NCI-H2196 treated with DMSO at 0.1 percent for 48 hours (cell line): Measurements from ENCODE around the gene HOTAIR.
A peak's percentile ranks its signal among the peaks of the same experiment; 100 is the strongest.

Experiments used
- DNase-seq: peaks from one replicate; lab custom pipeline; 2025; ENCODE audit not compliant: unreplicated experiment; lab: John Stamatoyannopoulos, UW

HOTAIR gene

DNA sequence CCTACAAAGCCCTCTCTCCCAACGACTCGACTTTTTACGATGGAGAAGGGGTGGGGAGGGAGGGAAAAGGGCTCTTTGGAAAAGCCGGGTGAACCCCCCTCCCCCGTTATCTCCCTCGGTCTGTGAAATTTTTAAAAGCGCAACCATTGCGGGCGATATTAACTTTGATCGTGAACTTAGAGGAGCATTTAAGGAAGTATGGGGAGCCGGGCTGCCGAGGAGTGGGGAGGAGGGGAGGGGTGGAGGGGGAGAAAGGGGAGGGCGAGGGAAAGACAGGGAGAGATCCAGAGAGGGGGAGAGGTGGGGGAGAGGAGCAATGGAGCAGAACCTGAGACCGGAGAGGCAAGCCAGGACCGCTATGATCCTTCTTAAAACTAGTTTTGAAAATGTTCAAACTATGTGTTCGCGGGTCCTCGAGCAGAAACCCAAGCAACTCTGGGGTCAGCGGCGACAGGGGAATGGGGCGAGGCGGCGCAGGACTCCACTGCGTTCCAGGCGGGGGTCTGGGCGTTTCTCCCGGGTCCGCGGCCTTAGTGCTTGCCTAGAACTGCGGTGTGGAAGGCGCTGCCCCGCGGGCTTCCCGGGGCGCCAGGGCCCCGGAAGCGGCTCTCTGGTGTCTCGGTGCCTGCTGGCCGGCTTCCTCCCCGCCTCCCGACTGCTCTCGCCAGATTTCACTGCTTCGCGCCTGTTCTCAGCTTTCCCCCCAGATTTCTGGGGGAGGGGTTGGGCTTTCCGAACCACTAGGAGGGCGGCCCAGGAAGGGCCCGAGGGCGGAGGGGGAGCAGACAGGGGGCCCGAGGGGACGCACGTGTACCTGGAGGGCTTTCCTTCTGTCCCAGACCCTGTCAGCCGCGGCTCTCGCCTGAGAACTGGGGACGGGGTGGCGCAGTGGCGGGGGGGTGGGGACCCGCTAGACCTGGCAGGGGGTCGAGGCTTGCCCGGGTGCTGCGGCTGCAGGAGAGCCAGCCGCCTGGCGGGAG lies at the start of gene HOTAIR:
Gene HOTAIR (minus strand): TSS at position 871 of the 980 bp plus-strand sequence.
- DNase-seq, result peak; percentile 15

GRCh38 chr12:54024127-54024526 lies 49.4 kb upstream of the HOTAIR start:
- no peak for DNase-seq

DNA sequence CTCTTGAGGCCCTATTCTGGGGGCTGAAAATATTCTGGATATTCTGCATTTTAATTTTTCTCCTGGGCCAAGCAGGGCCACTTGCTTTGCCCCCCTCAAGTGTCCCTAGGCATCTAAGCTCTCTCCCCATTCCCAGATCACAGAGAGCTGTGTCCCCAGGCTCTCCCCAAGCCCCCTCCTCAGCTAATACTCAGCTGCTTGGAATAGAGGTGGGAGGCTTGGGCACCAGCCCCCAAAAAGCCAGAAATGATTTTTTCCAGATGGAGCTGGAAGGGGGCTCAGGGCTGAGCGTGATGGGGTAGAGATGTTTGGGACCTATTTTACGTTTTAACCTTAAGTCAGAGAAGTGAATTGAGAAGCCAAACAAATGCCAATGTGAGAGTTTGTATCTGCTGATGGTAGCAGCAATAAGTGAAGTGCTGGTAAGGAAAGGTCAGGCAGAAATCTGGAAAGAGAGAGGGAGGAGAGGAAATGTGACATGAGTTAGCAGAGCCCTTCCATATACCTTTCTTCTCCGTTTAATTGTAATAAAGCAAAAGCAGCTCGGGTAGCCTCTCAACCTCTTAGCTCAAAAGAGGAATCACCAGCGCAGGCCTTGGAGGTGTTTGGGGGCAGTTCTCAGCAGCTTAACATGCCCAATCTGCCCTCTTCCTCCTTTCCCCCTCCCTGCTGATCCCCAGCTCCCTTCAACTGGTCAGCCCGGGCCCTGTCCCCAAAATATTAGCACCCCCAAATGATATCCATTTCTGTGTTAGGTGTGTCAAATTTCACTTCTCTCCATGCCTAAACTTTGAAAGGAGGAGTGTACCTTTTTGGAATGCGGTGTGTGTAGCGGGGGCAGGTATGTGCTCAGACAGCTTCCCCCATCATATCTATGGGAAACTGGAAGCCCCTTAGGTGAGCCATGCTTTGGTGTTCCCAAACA lies 48.5 kb upstream of the HOTAIR start:
- DNase-seq, result no peak

GRCh38 chr12:54021432-54022013 lies 46.8 kb upstream of the HOTAIR start:
- no peak for DNase-seq

DNA sequence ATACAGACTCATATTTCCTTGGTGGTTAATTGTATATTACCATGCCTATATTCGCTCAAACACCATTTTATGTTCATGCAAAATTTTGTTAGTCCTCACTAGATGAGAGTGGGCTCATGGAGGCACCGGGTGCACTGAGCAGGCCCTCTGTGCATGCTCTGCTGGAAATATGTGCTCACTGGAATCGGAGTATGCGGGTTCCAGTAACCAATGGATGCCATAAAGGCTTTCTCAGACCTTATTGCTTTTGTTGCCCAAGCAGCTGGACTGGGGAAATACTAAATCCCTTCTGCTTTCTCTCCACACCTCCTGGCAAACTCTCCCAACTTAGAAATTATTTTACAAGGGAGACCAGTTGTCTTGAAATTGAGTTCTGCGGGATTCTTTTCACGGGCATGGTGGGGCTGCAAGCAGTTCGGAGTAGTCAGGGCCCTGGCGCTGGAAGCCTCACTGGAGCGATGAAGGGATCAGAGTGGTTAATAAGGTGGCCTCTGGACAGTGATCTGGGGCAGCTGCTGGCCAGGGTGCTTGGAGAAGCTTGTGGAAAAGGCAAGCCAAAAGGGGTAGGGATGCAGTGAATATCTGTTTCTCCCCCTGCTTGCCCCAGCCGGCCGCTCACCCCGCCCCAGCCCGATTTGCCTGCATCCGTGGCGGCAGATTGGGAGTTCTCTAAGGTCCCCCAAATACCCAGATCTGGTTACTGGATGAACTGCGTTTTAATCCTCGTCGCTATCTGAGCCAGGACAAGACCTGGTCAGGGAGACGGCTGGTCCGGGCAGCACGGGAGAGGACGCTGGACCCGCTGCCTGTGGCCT lies 46.0 kb upstream of the HOTAIR start:
- DNase-seq, result no peak

DNA sequence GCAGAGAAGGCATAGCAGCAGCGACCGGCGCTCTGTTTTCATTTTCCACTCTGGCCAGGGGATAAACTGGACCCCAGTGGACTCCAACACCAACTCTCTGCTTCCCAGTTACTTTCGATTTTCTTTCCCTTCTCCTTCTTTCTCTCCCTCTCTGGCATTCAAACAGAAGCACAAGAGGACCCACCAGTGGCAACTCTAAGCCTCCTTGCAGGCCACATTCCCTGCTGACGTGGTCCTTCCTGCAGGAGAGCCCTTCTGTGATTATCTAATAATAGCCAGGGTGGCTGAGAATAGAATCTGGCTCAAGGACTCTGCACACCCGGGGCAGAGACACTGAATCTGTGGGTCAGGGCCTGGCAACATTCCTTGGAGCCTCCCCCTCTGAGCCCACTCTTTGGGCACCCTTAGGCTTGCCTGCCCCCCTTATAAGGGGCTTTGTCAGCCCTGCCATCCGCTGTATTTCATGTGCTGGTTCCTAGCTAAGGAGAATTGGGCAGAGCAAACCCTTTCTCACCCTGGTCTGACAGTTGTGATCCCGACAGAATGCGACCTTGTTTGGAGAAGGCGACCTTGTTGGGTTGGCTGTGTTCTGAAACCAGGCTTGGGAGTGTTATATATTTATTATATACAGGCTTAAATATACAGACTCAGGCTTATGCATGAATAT lies 45.3 kb upstream of the HOTAIR start:
- DNase-seq, result no peak

GRCh38 chr12:54019091-54019811 lies 44.5 kb upstream of the HOTAIR start:
- no peak for DNase-seq

DNA sequence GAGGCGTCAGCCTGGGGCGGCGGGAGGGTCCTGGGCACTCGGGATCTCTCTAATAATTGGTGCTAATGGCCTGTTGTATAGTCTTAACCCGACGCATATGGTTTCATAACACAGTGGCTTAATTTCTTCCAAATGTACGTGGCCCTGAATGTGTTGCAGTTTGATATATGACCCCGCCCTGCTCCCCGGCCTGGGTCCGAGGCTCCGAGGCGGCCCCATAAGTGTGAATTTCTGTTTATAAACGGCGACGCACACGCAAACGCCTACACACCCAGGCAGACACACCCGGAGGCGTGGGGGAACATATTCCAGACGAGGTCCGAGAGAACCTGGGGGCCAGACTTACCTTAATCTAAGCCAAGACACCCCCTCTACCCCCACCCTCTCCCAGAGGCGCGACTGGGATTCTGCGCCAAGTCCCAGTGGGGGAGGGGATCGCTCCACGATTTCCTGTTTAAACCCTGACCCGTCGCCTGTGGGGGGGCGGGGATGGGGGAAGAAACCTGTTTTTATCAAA lies 43.8 kb upstream of the HOTAIR start:
- DNase-seq, result no peak

- DNase-seq, result peak; percentile 96
These were observed 43.2 kb upstream of the HOTAIR start for GRCh38 chr12:54017878-54018467.

- peak; percentile 81 for DNase-seq
These were observed 42.5 kb upstream of the HOTAIR start for GRCh38 chr12:54017027-54017788.

GRCh38 chr12:54016478-54016964 lies 41.8 kb upstream of the HOTAIR start:
- DNase-seq, result peak; percentile 39

DNA sequence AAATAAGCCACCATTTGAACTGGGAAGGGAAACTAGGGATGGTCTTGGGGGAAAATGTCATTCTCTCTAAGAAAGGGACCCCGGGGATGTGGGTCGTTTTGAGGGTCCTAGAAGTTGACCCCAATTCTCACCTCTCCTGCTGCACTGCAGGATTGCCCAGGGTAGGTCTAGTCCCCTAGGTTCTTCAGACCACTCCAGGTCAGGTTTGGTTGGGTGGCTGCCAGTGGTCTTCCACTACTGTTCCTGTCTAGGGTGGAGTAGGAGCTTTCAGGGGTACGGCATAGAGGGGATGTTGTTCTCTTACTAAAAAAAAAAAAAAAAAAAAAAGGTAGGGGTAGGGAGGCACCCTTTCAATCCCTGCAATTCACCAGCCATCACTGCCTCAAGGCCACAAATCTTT lies 41.3 kb upstream of the HOTAIR start:
- no peak for DNase-seq

DNA sequence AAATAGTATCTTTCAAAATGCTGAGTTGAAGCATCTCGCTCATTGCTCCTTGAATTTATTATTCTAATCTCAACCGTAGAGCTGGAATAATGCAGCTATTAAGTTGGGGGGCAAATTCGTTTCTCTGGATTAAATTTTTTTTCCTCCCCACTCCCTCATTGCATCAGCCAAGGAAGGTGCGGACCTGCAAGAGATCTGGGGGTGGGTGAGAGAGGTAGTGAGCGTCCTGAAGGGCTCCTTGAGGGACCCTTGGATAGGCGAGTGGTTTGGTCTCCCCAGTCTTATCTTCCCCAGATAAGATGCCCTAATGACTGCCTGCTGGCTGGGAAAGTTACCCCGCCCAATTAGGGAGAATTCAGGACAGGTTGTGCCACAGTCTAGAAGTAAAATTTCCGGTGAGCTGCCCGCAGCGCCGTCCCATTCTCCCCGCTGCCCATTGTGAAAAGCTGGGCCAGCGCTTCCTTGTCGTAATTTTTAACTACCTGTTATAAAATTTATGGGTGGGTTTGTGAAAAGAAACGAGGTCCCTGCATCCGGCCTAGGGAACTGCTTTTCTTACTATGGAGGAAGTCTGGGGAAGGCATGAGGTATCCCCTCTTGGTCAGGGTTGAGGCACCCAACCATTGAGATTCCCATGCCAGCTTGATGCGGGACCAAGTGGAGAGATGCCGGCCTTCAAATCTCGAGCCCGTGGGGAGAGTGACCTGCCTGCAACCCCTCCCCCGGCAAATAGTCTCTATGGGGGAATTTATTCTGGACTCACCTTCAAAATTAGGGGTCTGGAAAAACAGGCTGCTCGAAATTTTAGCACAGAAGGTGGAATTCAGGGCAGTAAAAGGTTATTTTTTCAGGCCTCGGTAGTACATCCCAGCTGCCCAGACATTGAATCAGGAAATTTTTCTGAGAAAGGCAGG lies 40.5 kb upstream of the HOTAIR start:
- DNase-seq, result no peak

GRCh38 chr12:54014377-54015017 lies 39.7 kb upstream of the HOTAIR start:
- DNase-seq, result no peak

GRCh38 chr12:54012631-54013409 lies 38.1 kb upstream of the HOTAIR start:
- DNase-seq, result no peak
